SK-N-SH (cell line): ENCODE results near the gene GLS2. TPM values are rescaled to one million over a fixed set of nuclear protein-coding genes. Genes with fewer than 3 reads are reported as not detected.

Source experiments
- CTCF ChIA-PET: fragments of 300-600, 350-600 bp; formaldehyde crosslinking; extraction: SDS; loops from one replicate; lab custom pipeline; 2021; lab: Yijun Ruan, JAX
- POLR2A ChIA-PET: fragments of 350-600 bp; sonication (Branson Sonifier 250); formaldehyde crosslinking; extraction: SDS; loops from one replicate; lab custom pipeline; 2020; ENCODE audit warnings: antibody characterized with exemption, inconsistent platforms; lab: Yijun Ruan, JAX
- DNase-seq: peaks from one replicate; pipeline ENCODE4 v3.0.0; 2012
- H2AFZ ChIP-seq: fragments of 200-600 bp; sonication (generic); 2 replicates; pipeline ENCODE4 v1.8.1; 2016; ENCODE audit warnings: antibody characterized with exemption, mild to moderate bottlenecking, low read depth
- H3F3A ChIP-seq: fragments of 200-600 bp; sonication (generic); replicated peaks from 2 replicates; pipeline ENCODE3; 2016; ENCODE audit warnings: antibody characterized with exemption, mild to moderate bottlenecking; ENCODE audit not compliant: insufficient read depth
- H3K27ac ChIP-seq, 2 experiments: fragments of 200-500 bp in 1 of 2; fragments of 200-600 bp in 1 of 2; sonication (Bioruptor generic) in 1 of 2; sonication (generic), shearing (Covaris generic) in 1 of 2; 2 replicates each; pipeline versions ENCODE4 v1.5.1 to v1.6.1; 2014 to 2016; ENCODE audit warnings: low read depth in 2 of 2, inconsistent platforms in 1 of 2, low read length in 1 of 2, mild to moderate bottlenecking in 1 of 2, mixed read lengths in 1 of 2
- H3K27me3 ChIP-seq: fragments of 200-600 bp; sonication (generic), shearing (Covaris generic); 2 replicates; pipeline ENCODE4 v1.6.1; 2016; ENCODE audit warnings: mixed run types; ENCODE audit not compliant: insufficient read depth
- H3K36me3 ChIP-seq, 2 experiments: fragments of 200-500 bp in 1 of 2; fragments of 200-600 bp in 1 of 2; sonication (Bioruptor generic) in 1 of 2; sonication (generic) in 1 of 2; replicated peaks in 1 of 2; 2 replicates each; pipeline versions ENCODE3 to v1.5.1; 2014 to 2016; ENCODE audit warnings: low read length in 1 of 2, mild to moderate bottlenecking in 1 of 2; ENCODE audit not compliant: insufficient read depth in 2 of 2, control insufficient read depth in 1 of 2
- H3K4me1 ChIP-seq, 2 experiments: fragments of 200-500 bp in 1 of 2; fragments of 200-600 bp in 1 of 2; sonication (Bioruptor generic) in 1 of 2; sonication (generic), shearing (Covaris generic) in 1 of 2; 2 replicates each; pipeline versions ENCODE4 v1.5.1 to v1.6.1; 2014 to 2016; ENCODE audit warnings: low read depth in 1 of 2, low read length in 1 of 2, mixed run types in 1 of 2; ENCODE audit not compliant: insufficient read depth in 2 of 2, control insufficient read depth in 1 of 2
- H3K4me2 ChIP-seq: fragments of 200-600 bp; sonication (generic), shearing (Covaris generic); 2 replicates; pipeline ENCODE4 v1.6.1; 2017; ENCODE audit warnings: mixed run types
- H3K4me3 ChIP-seq, 2 experiments: fragments of 200-500 bp in 1 of 2; fragments of 200-600 bp in 1 of 2; sonication (Bioruptor generic) in 1 of 2; sonication (generic), shearing (Covaris generic) in 1 of 2; 2 replicates each; pipeline versions ENCODE4 v1.5.1 to v1.8.1; 2014 to 2016; ENCODE audit warnings: low read depth in 2 of 2, inconsistent platforms in 1 of 2, low read length in 1 of 2, mild to moderate bottlenecking in 1 of 2, mixed read lengths in 1 of 2, moderate library complexity in 1 of 2
- H3K79me2 ChIP-seq: fragments of 200-600 bp; sonication (generic); 2 replicates; pipeline ENCODE4 v1.8.1; 2017; ENCODE audit warnings: mild to moderate bottlenecking; ENCODE audit not compliant: insufficient read depth
- H3K9ac ChIP-seq: fragments of 200-600 bp; sonication (generic); 2 replicates; pipeline ENCODE4 v1.6.1; 2017; ENCODE audit warnings: mixed run types
- H3K9me2 ChIP-seq: fragments of 200-600 bp; sonication (generic); 2 replicates; pipeline ENCODE4 v1.6.1; 2017; ENCODE audit warnings: mixed run types
- H3K9me3 ChIP-seq: fragments of 200-600 bp; sonication (generic); 2 replicates; pipeline ENCODE4 v1.6.1; 2017; ENCODE audit warnings: mixed run types, mild to moderate bottlenecking, moderate library complexity
- H4K20me1 ChIP-seq: fragments of 200-600 bp; sonication (generic); 2 replicates; pipeline ENCODE4 v1.6.1; 2017; ENCODE audit warnings: mild to moderate bottlenecking, mixed run types; ENCODE audit not compliant: insufficient read depth
- CHD2 ChIP-seq: fragments of 150-350 bp; IDR thresholded peaks from 2 replicates; pipeline ENCODE4 v1.6.1; 2018; ENCODE audit warnings: low read length; ENCODE audit not compliant: partially characterized antibody
- ELF1 ChIP-seq: IDR thresholded peaks from 2 replicates; pipeline ENCODE4 v1.4.0; 2012
- FOSL2 ChIP-seq: IDR thresholded peaks from 2 replicates; pipeline ENCODE4 v1.4.0; 2012; ENCODE audit warnings: low read depth, mild to moderate bottlenecking, moderate library complexity, borderline replicate concordance
- GATA2 ChIP-seq: sonication (generic); formaldehyde crosslinking; IDR thresholded peaks from 2 replicates; pipeline ENCODE4 v1.5.0; 2020; ENCODE audit warnings: mild to moderate bottlenecking, missing genetic modification reagents
- MEF2A ChIP-seq: IDR thresholded peaks from 2 replicates; pipeline ENCODE4 v1.4.0; 2012; ENCODE audit warnings: low read depth, borderline replicate concordance
- MXI1 ChIP-seq: IDR thresholded peaks from 2 replicates; pipeline ENCODE4 v1.6.1; 2012; ENCODE audit warnings: mild to moderate bottlenecking, low read depth, low read length, improper control_type of control experiment
- PBX3 ChIP-seq: IDR thresholded peaks from 2 replicates; pipeline ENCODE4; 2012
- POLR2AphosphoS5 ChIP-seq: IDR thresholded peaks from 2 replicates; pipeline ENCODE4 v1.6.1; 2012; ENCODE audit warnings: low read depth, low read length
- RFX5 ChIP-seq: IDR thresholded peaks from 2 replicates; pipeline ENCODE4 v1.6.1; 2012; ENCODE audit warnings: mild to moderate bottlenecking, improper control_type of control experiment, low read length
- SIN3A ChIP-seq: IDR thresholded peaks from 2 replicates; pipeline ENCODE4 v1.6.1; 2012; ENCODE audit warnings: low read depth, mild to moderate bottlenecking, low read length, moderate library complexity, borderline replicate concordance
- TAF1 ChIP-seq: IDR thresholded peaks from 2 replicates; pipeline ENCODE4 v1.6.1; 2012; ENCODE audit warnings: low read depth, mild to moderate bottlenecking, low read length, moderate library complexity, borderline replicate concordance
- TEAD4 ChIP-seq: IDR thresholded peaks from 2 replicates; pipeline ENCODE4 v1.4.0; 2012; ENCODE audit warnings: mild to moderate bottlenecking, borderline replicate concordance; ENCODE audit not compliant: insufficient read depth
- USF2 ChIP-seq: fragments of 150-350 bp; IDR thresholded peaks from 2 replicates; pipeline ENCODE4 v1.6.1; 2017; ENCODE audit warnings: antibody characterized with exemption, low read length, low read depth, borderline replicate concordance
- WGBS: methylation state at CpG from one replicate; pipeline ENCODE4 v1.1.6; 2017; ENCODE audit warnings: low lambda C conversion rate; 5-methylcytosine and 5-hydroxymethylcytosine counted together
- polyA plus RNA-seq, 3 experiments: library from polyadenylated mRNA; depleted of rRNA; stranded (reverse); fragments of >200 nt; gene quantifications; 2 replicates each; pipeline ENCODE4 v1.2.3, GENCODE V29; 2012
- TF ChIP-seq, protein P1 (sequence below): fragments of 150-350 bp; IDR thresholded peaks from 2 replicates; pipeline ENCODE4 v1.6.1; 2016; ENCODE audit warnings: mild to moderate bottlenecking, low read depth, low read length
- TF ChIP-seq, protein P2 (sequence below): IDR thresholded peaks from 2 replicates; pipeline ENCODE4 v1.4.0; 2012; ENCODE audit warnings: low read depth, borderline replicate concordance
- TF ChIP-seq, protein P3 (sequence below): fragments of 200-600 bp; sonication (generic); IDR thresholded peaks from 2 replicates; pipeline ENCODE4 v1.6.1; 2017; ENCODE audit warnings: antibody characterized with exemption, mild to moderate bottlenecking, moderate library complexity
- TF ChIP-seq, protein P4 (sequence below): IDR thresholded peaks from 2 replicates; pipeline ENCODE4 v1.4.0; 2012; ENCODE audit warnings: low read depth

GLS2 gene
- polyA plus RNA-seq, 1 of the 3 experiments (the other 2 are of a cell fraction) = 2.1 TPM

DNA sequence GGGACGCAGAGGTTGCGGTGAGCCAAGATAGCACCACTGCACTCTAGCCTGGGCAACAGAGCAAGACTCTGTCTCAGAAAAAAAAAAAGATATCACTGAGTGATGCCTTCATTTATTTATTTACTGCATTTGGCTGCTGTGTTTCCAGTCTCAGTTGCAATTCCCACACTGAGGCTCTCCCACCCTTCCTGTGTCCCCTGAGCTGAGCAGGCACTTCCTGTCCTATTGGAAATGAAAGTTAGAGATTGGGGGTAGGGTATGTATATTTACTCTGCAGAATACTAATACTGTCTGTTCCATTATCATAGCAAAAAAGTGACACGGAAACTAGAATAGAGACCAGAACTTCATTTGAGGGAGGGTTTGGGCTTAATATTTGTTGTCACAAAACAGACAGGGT is 32.1 kb upstream of the GLS2 start:
- ChIA-PET CTCF (interaction anchor here (1.2 to 3.5 kb wide), 4 partner anchors 9 to 115 kb away, joined by 3 to 18 read pairs (median 6); no protein-coding TSS in a partner anchor), POLR2A (no interaction called here)
- Histone ChIP-seq H3K79me2 (peaks cover 32% of the 10 kb centered on the region), H3K9me2 (no peaks in the 10 kb centered on the region), H3K9ac (no peak overlapping the region), H3K4me3 (no peak overlapping the region), H3K27ac (peak overlapping the region in 1 of 2 experiments; percentile 93; a peak in 1 of 4 replicates), H3K9me3 (no peaks in the 10 kb centered on the region), H3K4me1 (no peaks in the 10 kb centered on the region; a peak in 1 of 4 replicates), H3K36me3 (no peaks in the 10 kb centered on the region), H3K4me2 (no peak overlapping the region), H2AFZ (peak overlapping the region; percentile 74), H3F3A (peaks cover 33% of the 10 kb centered on the region), H4K20me1 (no peaks in the 10 kb centered on the region), H3K27me3 (no peaks in the 10 kb centered on the region)
- no peak for TF ChIP-seq USF2
- no peak for TF ChIP-seq TAF1
- TF ChIP-seq, protein P1, sequence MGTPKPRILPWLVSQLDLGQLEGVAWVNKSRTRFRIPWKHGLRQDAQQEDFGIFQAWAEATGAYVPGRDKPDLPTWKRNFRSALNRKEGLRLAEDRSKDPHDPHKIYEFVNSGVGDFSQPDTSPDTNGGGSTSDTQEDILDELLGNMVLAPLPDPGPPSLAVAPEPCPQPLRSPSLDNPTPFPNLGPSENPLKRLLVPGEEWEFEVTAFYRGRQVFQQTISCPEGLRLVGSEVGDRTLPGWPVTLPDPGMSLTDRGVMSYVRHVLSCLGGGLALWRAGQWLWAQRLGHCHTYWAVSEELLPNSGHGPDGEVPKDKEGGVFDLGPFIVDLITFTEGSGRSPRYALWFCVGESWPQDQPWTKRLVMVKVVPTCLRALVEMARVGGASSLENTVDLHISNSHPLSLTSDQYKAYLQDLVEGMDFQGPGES = no peak
- TF ChIP-seq POLR2AphosphoS5 = no peak
- no peak for TF ChIP-seq RFX5
- TF ChIP-seq ELF1 = no peak
- TF ChIP-seq, protein P2, sequence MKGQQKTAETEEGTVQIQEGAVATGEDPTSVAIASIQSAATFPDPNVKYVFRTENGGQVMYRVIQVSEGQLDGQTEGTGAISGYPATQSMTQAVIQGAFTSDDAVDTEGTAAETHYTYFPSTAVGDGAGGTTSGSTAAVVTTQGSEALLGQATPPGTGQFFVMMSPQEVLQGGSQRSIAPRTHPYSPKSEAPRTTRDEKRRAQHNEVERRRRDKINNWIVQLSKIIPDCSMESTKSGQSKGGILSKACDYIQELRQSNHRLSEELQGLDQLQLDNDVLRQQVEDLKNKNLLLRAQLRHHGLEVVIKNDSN = no peak
- TF ChIP-seq PBX3 = no peak
- TF ChIP-seq GATA2 (CRISPR knock-in tag) = no peak
- no peak for TF ChIP-seq MXI1
- TF ChIP-seq FOSL2 = no peak
- no peak for TF ChIP-seq CHD2
- TF ChIP-seq MEF2A = no peak
- TF ChIP-seq TEAD4 = no peak
- TF ChIP-seq, protein P3, sequence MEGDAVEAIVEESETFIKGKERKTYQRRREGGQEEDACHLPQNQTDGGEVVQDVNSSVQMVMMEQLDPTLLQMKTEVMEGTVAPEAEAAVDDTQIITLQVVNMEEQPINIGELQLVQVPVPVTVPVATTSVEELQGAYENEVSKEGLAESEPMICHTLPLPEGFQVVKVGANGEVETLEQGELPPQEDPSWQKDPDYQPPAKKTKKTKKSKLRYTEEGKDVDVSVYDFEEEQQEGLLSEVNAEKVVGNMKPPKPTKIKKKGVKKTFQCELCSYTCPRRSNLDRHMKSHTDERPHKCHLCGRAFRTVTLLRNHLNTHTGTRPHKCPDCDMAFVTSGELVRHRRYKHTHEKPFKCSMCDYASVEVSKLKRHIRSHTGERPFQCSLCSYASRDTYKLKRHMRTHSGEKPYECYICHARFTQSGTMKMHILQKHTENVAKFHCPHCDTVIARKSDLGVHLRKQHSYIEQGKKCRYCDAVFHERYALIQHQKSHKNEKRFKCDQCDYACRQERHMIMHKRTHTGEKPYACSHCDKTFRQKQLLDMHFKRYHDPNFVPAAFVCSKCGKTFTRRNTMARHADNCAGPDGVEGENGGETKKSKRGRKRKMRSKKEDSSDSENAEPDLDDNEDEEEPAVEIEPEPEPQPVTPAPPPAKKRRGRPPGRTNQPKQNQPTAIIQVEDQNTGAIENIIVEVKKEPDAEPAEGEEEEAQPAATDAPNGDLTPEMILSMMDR = no peak
- TF ChIP-seq, protein P4, sequence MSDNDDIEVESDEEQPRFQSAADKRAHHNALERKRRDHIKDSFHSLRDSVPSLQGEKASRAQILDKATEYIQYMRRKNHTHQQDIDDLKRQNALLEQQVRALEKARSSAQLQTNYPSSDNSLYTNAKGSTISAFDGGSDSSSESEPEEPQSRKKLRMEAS = no peak
- TF ChIP-seq SIN3A = no peak
- 94% methylated on average over 3 of the region's 3 CpGs for WGBS
- DNase-seq = no peak
